NOMO-1 (cell line): ENCODE measurements around the gene COL4A2.
A peak's percentile ranks its signal among the peaks of the same experiment; 100 is the strongest.

ENCODE experiments used
- DNase-seq, 2 experiments: peaks; one replicate each; lab custom pipeline; 2025; ENCODE audit not compliant: unreplicated experiment in 2 of 2; lab: John Stamatoyannopoulos, UW

COL4A2 gene

DNA sequence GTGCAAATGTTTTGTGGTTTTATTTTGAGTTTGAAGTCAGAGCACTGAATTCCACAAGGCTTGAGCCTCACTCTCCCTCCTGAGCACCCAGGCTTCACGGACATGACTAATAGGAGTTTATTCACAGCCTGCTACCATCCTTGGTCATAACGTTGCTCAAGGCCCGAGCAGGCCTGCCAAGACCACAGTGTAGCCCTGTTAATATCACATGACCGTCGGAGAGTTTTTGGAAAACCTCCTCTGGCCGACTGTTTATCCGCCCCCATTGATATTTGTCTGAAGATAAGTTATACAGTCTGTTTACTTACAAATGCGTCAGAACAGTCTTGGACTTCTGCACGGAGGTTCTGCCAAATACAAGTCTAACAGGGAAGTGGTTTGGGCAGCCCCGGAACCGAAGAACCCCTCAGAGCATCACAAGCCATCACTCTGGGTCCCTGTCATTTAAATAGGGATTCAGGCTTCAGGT, 89.9 kb downstream of the COL4A2 start:
- no peak for DNase-seq

DNA sequence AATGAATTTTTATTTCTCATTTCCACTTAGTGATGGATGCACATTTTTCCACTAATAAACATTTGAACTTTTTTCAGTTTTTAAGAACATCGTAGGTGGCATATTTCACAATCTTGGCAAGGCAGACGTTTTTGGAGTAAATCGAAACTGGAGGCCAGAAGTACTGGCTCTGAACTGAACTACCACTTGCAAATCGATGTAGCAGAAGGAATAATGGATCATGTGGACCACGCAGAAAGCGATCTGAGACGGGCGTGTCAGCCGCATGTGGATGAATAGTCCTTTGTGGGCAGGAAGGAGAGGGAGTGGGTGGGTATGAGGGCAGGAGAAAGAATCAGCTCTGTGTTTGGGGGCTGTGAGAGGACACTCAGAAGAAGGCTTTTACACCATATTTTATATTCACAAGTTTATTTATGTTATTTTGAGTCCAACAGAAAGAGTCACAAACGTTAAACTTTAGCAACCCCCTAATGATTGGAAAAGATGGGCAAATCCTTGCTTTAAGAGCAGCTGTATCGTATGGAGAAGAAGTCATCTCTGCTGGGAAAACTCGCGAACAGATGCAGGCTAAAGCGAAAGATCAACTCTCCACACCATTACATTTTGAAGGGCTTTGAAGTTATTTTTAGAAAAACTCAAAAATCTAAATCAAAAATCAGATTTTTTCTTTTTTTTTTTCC, 90.5 kb downstream of the COL4A2 start:
- peak in 1 of 2 experiments; percentile 16 for DNase-seq

DNA sequence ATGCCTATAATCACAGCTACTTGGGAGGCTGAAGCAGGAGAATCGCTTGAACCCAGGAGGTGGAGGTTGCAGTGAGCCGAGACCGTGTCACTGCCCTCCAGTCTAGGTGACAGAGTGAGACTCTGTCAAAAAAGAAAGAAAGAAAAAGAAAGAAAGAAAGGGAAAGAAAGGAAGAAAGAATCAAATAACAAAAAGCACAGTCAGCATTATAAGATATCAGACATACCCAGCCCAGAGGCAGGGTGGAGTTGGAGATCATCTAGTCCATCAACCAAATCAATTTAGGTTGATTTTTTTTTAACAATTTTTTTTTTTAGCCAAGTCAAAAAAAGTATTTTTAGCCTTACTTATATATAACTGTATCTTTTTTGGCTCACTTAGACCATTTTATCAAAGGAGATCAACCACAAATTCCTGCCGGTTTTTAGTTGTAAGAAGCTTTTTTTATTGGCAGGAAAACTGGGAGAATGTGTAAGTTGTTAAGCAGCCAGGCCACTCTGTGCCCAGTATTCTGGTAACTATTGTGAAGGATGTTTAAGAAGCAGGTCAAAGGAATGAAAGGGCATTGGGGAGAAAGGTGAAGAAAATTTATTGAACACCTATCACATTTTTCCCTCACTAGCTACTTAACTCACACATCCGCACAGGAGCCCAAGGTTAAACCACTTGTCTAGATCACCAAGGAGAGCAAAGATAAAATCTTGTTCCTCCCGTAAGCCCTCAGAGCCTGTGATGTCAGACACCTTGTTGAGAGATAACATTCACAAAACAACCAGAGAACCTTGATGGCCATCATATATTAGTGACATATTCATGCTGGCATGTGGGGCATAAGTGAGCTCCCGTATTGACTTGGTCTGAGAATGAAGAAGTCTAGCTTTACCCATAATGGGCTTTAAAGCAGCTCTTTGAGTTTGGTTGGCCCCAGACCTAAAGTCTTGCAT, 91.8 kb downstream of the COL4A2 start:
- no peak for DNase-seq

DNA sequence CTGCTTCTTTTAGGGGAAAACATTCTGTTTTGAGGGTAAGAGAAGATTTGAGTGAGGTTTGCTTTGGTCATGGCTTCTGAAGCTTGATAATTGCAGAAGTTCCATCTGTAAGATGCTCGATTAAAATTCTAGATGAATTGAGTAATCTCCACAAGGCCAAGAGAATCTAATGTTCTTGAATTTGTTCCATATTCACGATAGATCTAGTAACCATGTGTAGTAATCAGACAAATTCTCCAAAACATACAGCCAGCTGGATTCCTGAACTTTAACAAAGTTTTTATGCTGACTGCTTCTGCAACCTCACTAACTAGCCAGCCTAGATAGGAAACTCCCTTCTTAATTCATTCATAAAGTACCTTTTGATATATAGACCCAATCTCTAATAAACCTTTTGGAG, 92.7 kb downstream of the COL4A2 start:
- DNase-seq = no peak

DNA sequence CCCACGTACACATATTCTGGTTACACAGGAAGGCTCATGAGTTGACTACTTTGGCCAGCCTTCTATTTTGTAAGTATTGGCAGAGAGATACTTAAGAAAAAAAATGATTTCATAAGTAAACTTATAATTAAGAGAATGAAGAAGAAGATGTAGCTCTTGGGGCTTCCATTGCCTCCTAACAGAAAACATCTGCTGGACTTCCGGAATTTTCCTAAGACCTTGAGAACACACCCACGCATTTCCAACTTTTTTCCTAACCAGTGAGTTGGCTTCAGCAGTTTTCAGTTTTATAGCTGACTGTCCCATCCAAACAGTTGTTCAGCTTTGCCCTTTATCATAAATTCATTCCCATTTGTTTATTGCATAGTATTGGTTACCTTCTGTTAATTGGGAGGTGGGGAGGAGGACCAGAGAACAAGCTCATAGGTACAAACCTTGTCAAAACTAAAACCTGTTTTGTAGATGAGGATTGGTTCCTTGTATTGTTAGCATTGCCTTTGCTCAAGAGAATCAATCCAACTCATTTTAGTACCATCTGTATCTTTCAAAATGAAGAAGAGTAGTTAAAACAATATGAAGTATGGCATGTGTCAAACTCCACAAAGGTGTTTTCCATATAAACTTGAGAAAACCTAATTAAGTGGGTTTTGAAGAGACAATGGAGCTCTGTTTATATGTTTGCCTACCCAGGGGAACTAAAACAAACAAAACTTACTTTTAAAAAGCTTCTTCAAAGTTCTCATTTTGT, 93.9 kb downstream of the COL4A2 start:
- no peak for DNase-seq

DNA sequence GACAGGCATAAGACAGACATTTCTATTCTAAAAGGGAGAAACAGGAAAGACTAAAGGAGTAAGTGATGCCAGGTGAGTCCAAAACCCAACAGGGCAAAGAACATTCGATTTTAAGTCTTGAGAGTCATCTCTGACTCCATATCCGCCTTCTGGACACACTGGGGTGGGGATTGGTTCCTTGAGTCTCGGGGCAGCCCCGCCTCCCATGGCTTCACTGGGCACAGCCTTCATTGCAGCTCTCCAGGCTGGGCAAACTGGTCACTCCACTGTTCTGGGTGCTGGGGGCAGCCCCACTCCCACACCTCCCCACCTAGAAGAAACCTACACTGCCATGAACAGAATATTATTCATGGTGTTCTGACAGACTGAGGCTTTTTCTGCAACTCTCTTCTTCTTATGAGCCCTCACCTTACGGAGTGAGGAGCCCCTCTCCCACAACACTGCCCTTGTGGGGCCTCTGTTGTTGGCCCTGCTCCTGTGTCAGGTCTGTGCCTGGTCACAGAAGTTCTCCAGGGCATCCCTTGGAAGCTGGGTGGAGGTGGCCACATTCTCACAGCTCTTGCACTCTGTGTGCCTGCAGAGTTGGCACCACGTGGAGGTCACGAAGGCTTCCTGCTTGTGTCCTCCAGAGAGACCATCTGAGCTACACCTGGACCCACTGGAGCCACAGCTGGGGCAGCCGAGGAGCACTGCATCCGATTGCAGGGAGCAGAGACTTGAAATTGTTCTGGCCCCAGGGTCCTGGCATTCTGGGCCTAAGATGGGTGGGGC, 95.4 kb downstream of the COL4A2 start:
- DNase-seq = no peak

DNA sequence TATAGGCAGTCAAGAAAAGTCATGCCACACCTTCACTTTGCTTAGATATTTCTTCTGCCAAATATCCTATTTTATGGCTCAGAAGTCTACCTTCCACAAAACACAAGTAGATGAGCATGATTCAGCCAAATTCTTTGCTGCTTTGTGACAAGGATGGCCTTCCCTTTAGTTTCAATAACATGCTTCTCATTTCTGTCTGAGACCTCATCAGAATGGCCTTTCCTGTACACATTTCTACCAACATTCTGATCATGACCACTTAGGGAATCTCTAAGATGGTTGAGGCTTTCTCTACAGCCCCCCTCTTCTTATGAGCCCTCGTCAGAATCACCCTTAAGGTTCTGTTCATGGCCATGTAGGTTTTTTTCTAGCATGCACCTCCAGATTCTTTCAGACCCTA, 96.2 kb downstream of the COL4A2 start:
- DNase-seq = no peak

DNA sequence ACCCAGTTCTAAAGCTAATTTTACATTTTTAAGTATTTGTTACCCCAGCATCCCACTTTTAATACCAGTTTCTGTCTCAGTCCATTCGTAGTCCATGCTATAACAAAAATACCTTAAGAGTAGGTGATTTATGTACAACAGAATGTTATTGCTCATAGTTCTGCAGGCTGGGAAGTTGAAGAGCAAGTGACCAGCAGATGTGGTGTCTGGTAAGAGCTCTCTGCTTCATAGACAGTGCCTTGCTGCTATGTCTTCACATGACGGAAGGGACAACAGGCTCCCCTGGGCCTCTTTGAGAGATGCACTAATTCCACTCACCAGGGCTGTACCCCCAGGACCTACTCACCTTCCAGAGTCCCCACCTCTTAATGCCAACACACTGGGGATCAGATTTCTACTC, 96.6 kb downstream of the COL4A2 start:
- DNase-seq = no peak

DNA sequence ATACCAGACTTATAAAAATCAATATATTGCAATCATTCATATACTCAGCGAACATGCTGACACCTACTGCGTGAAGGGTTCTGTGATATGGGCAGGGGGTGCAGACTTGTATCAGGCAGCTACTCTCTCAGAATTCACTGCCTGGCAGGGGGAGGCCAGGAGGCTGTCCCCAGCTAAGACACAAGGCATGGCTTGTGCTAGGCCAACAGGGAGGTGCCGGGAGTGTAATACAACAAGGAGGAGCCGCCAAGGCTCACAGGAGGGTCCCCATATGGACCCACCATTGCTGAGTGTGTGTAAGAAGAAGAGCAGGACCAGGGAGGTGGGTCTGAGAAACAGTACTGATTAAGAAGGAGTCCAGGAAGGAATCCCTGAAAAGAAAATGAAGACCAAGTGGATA, 97.2 kb downstream of the COL4A2 start:
- no peak for DNase-seq

DNA sequence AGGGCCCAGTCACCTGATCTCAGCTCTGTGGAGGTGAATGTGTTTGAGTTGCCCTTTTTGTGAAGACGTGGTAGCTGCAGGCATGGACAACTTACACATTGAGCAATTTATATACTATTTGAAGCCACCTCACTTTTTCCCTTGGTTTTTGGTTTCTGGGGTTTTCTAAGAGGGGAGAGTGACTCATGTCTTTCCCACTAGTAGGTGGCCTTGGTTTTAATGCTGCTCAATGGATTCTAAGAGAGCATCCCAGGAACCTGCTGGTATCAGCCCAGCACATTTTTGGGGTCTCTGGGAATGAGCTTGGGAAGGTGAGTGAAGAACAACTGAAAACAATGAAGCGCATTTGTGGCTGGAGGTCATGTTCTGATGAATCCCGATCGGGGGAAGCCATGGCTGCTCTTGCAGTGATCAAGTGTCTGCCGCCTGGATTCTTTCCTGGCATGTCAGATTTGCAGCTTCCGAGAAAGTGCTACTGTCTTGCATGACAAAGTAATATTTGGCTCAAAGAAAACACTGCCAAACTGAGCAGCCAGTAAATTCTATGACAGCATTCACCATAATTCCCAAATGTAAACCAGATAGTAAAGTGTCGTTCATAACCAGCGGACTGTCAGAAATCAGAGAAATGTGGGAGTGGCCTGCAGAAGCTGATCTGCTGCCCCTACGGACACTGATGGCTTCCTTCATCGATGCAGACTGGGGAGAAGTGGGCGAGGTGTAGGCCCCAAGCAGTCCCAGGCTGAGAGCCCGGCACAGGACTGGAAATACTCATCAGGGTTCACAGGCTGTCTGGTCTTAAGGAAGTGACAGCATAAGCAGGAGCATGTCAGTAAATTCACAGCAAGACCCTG, 98.7 kb downstream of the COL4A2 start:
- DNase-seq = no peak

DNA sequence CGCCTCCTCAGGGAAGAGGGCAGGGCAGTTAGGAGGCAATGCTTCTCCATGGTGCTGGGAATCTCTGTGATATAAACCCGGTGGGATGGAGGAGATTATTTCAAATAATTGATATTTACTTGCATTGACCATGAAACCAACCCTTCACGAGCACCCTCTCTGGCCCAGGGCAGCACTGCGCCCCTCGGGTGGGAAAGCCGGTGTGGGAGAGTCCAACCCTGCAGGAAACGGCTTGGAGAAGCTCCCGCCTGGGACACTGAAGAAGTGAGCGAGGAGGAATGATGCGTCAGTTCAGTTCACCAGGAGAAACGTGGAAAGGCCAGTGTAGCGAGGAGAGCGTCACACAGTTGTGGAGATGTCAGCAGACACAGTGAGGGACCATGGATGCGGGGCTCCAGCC, 99.9 kb downstream of the COL4A2 start:
- DNase-seq = no peak

DNA sequence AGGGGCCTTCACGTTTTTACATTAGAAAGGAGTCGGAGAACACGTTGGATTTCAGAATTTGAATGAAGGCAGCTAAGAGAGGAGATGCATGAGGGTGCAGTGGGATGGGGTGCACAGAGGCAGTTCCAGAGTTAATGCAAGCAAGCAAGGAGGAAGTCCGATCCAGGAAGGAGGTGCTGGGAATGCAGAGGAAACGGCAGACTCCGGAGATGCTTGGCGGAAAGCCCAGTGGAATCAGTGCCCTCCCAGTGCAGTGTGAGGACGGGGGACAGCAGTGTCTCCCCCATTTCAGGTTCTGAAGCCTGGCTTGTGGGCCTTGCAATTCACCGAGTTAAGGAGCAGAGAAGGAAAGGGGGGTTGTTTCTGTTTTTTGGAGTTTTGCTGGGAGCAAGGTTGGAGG, 100.4 kb downstream of the COL4A2 start:
- no peak for DNase-seq

DNA sequence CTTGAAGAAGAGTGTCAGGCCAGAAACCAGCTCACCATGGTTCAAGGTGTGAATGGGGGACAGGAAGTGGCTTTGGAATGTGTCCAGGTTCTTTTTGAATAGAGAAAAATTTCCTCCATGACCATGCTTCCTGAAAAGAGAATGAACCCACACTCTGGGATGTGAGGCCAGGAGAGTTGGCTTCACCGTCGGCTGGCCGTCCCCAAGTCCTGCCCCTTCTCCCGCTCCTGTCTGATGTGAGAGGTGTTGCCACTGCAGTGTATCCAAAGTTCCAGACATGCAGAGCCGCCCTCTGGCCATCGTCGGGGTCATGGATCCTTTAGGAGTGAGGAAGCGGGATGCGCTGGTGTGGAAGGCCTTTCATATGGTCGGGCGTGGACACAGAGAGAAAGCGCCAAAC, 101.2 kb downstream of the COL4A2 start:
- DNase-seq = no peak

DNA sequence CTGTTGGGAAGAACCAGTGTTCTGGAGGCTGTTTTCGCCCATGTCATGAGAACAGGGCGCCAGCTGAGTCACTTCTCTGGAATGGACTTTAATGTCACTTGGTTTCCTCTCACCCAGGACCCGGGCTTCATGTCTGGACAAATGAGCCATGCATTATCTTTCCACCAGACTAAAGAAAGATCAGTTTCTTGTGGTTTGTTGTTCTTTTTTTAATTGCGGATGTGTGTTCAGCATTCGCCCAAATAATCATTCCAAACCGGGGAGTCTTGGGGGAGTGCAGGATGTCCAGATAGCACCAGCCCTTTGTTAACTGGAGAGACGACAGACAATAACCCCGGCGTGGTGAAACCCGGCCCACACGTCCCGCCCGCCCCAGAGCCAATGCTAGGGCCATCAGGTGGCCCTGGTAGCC, 102.5 kb downstream of the COL4A2 start:
- no peak for DNase-seq

DNA sequence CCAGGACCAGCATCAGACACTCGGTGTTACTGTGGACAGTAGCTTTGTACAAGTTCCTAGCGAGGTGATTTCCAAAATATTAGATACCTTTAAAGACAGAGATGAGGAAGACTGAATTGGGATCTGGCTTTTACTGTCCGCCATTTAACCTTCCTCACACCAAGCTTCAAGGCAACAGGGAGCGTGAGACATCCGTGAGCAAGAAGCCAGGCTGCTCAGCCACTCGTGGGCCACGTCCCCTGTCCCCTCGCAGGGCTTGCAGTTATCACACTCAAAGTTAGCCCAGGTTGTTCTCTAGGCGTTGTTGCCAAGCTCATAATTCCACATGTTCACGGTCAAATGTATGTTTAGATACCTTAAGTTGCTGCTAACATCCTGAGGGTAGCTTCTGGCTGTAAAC, 102.9 kb downstream of the COL4A2 start:
- DNase-seq = no peak

DNA sequence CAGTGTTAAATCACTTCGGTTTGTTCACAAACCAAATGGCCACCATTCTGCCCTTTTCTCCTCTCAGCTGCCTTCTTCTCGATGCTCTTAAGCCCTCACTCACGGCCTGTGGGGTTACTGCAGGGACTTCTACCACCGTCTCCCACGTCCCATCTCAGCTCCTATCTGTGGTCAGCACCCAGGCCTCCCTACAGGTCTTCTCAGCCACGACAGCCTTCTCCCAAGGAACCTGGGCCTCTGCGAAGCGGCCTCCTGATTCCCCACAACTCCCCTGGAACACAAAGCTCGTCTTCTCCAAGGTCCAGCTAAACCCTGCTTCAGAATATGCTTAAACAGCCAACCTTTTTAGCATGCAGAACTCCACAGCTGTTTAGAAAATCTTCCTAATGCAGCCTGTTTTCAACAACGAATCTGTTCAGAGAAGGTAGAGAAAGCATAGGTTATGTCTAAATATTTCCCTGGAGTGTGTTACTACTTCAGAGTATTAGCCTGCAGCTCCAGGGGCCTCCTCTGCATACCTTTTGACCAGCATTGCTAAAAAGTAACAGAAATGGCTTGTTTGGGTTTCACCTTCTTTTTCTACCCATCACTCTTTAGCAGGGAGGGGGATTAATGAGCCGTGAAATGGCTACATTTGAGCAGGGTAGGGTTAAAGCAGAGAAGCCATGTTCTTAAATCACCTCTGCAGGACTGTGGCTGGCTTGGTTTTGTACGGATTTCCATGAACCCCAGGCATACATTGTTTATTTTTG, 104.0 kb downstream of the COL4A2 start:
- no peak for DNase-seq

DNA sequence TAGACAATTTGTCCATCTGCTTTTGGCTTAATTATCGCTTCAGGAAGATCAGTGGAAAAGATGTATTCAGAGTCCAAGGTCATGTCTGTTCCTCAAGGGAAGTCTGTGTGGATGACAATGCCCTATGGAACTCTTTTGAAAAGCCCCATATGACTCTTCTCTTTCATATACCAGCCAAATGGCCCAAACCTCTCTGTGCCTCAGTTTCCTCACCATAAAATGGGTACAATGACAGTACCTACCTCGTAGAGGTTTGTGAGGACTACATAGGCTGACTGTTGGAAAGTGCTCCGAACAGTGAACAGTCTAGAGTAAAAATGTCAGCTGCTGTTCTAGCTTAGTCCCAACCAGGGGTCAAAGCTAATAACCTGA, 104.6 kb downstream of the COL4A2 start:
- no peak for DNase-seq

DNA sequence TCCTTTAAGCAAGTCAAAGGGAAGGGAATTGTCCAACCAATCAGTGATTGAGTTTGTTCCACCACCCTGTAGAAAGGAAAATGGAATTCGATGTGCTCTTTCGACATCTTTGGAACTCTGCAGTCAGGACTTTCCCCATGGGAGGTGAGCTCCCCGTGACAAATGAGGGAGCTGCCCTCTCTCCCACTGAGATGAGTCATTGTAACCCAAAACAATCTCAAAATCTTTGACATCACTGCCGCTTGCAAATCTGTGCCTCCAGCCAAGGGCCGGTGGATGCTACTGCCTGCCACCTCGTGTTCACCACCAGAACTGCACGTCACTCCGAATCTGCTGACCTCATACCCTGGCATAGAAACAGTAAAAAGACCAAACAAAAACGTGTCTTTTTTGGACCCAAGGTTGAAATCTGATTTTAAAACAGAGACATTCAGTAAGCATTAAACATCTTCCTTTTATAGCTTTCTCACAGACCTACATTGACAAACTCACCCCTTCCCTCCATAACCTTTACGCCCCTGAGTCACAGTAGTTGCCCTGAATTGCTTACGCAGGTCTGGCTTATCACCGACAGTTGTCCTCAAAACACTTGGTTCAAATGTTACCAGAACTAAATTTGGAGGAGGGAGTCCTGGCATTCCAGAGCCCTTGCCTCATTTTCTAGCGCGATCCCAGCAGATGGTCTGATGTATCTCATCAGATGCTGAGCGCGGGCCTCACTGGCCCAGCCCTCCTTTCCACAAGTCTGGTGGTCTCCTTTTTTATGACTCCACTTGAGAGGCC, 105.2 kb downstream of the COL4A2 start:
- peak; percentile 56 to 69 for DNase-seq
